Prostate gland (tissue), 2 donors: Measurements from ENCODE around the gene NANOGP8. TPM values are rescaled to one million over a fixed set of nuclear protein-coding genes. Genes with fewer than 3 reads are reported as not detected.

Source experiments
- DNase-seq: peaks from one replicate; pipeline ENCODE4 v3.0.0-alpha.2; 2019; ENCODE audit warnings: low spot score
- H3K27ac ChIP-seq, 2 donors: fragments of 200-600 bp; sonication (generic); 2 replicates each; pipeline ENCODE4 v1.5.1; 2017 to 2019
- H3K27me3 ChIP-seq: fragments of 200-600 bp; sonication (generic); replicated peaks from 2 replicates; pipeline ENCODE4 v1.5.1; 2019; ENCODE audit not compliant: insufficient read depth
- H3K36me3 ChIP-seq, 2 donors: fragments of 200-600 bp; sonication (generic); 1 replicate in 1 of 2; 2 replicates in 1 of 2; pipeline versions ENCODE4 v1.5.1 to v1.8.1; 2017 to 2019
- H3K4me1 ChIP-seq: fragments of 200-600 bp; sonication (generic); replicated peaks from 2 replicates; pipeline ENCODE4 v1.5.1; 2019
- H3K4me3 ChIP-seq, 2 donors: fragments of 200-600 bp; sonication (generic); 2 replicates each; pipeline ENCODE4 v1.5.1; 2017 to 2019
- H3K9me3 ChIP-seq: fragments of 200-600 bp; sonication (generic); 2 replicates; pipeline ENCODE4 v1.5.1; 2017
- CTCF ChIP-seq, 4 experiments: fragments of 200-600 bp in 2 of 4; fragments of 450-650 bp in 2 of 4; sonication (generic) in 2 of 4; IDR thresholded peaks; 1 replicate in 3 of 4; 2 replicates in 1 of 4; pipeline ENCODE4 v1.5.1; 2016 to 2019; ENCODE audit warnings: antibody characterized with exemption in 4 of 4, mild to moderate bottlenecking in 2 of 4, moderate library complexity in 2 of 4
- POLR2A ChIP-seq: fragments of 450-650 bp; IDR thresholded peaks from one replicate; pipeline ENCODE4 v1.6.1; 2016; ENCODE audit warnings: antibody characterized with exemption, mild to moderate bottlenecking
- POLR2AphosphoS5 ChIP-seq: sonication (generic); formaldehyde crosslinking; IDR thresholded peaks from one replicate; pipeline ENCODE4 v1.6.1; 2017; ENCODE audit warnings: antibody characterized with exemption
- WGBS: methylation state at CpG from one replicate; pipeline ENCODE4 v1.1.5; 2018; 5-methylcytosine and 5-hydroxymethylcytosine counted together
- intact Hi-C: fragments of 100-400 bp; cut with DNase I; formaldehyde crosslinking; loops from one replicate; pipeline ENCODE4 v1.14.2; 2022
- total RNA-seq, 2 donors: library from RNA; depleted of rRNA; stranded (reverse); fragments of >200 nt; gene quantifications; one replicate each; pipeline ENCODE4 v1.1.0, GENCODE V29; 2016

The NANOGP8 gene
- total RNA-seq, 2 donors from 2014 or later: 2.9 TPM; not detected in 1

DNA sequence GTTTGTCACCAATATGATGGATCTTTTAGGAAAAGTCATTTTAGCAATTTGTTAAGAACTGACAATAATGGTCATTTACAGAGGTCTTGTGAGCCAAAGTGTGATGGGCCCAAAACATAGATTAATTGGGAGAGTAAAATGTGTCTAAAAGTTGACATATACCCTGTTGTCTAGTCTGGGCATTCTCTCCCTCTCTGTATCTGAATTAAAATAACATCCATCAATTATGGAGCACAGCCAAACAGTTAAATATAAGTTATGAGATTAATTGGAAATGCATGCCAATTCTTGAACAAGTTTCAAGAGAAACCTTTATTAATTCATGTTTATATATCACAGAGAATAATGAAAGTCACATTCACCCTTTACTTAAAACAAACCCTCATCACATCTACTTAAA, 13.6 kb upstream of the NANOGP8 start:
- no peak for DNase-seq
- no peak overlapping the region for H3K27ac ChIP-seq
- intact Hi-C loops: no loop called here
- H3K4me1 ChIP-seq: no peaks in the 10 kb centered on the region
- TF ChIP-seq POLR2A: no peak
- no peak for TF ChIP-seq POLR2AphosphoS5
- TF ChIP-seq CTCF (IDR thresholded peaks at IDR 0.05): no peak
- no peaks in the 10 kb centered on the region for H3K36me3 ChIP-seq
- no peaks in the 10 kb centered on the region for H3K9me3 ChIP-seq
- H3K27me3 ChIP-seq: no peaks in the 10 kb centered on the region
- H3K4me3 ChIP-seq: no peak overlapping the region

- TF ChIP-seq CTCF (IDR thresholded peaks at IDR 0.05) (no peak), POLR2AphosphoS5 (no peak), POLR2A (no peak)
- H3K36me3 ChIP-seq: no peaks in the 10 kb centered on the region
- H3K27ac ChIP-seq: no peak overlapping the region
- H3K27me3 ChIP-seq: no peaks in the 10 kb centered on the region
- intact Hi-C loops: no loop called here
- DNase-seq: no peak
- WGBS: 85% methylated on average over 4 of the region's 4 CpGs
- H3K4me1 ChIP-seq: no peaks in the 10 kb centered on the region
- no peaks in the 10 kb centered on the region for H3K9me3 ChIP-seq
- no peak overlapping the region for H3K4me3 ChIP-seq
Measured at GRCh38 chr15:35095941-35096340, 10.8 kb upstream of the NANOGP8 start.

GRCh38 chr15:35092846-35093245, 7.8 kb upstream of the NANOGP8 start:
- 93% methylated on average over 33 of the region's 33 CpGs for WGBS
- Histone ChIP-seq H3K27me3 (no peaks in the 10 kb centered on the region), H3K9me3 (no peaks in the 10 kb centered on the region), H3K4me3 (no peak overlapping the region), H3K27ac (no peak overlapping the region), H3K4me1 (no peaks in the 10 kb centered on the region), H3K36me3 (no peaks in the 10 kb centered on the region)
- DNase-seq: no peak
- TF ChIP-seq CTCF (IDR thresholded peaks at IDR 0.05): no peak
- no peak for TF ChIP-seq POLR2AphosphoS5
- no peak for TF ChIP-seq POLR2A
- intact Hi-C loops: no loop called here

DNA sequence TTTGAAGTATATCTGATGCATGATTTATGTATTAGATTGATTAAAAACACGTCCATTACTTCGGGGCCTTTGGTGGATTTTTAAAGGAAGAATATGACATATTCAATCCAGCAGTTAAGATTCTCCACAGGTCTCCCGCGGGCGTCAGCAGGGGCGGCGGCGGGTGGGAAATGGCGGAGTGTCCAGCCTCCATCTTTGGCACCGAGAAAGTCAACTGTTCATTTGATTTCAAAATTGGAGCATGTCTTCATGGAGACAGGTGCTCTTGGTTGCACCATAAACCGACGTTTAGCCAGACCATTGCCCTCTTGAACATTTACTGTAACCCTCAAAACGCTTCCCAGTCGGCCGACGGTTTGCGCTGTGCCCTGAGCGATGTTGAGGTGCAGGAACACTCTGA, 7.2 kb upstream of the NANOGP8 start:
- no peaks in the 10 kb centered on the region for H3K36me3 ChIP-seq
- intact Hi-C loops: no loop called here

More for the DNA sequence above, 7.2 kb upstream of the NANOGP8 start:
- WGBS: 95% methylated on average over 18 of the region's 18 CpGs
- Histone ChIP-seq H3K27me3 (no peaks in the 10 kb centered on the region), H3K9me3 (no peaks in the 10 kb centered on the region), H3K27ac (no peak overlapping the region), H3K4me1 (no peaks in the 10 kb centered on the region), H3K4me3 (no peak overlapping the region)
- TF ChIP-seq POLR2A (no peak), CTCF (IDR thresholded peaks at IDR 0.05) (no peak), POLR2AphosphoS5 (no peak)
- no peak for DNase-seq
